Cardiac muscle cell (in vitro differentiated cells and primary cell): Measurements from ENCODE around the gene ISG20. TPM values are rescaled to one million over a fixed set of nuclear protein-coding genes. Genes with fewer than 3 reads are reported as not detected.

Experiments used
- DNase-seq, 2 donors: peaks; one replicate each; pipeline versions ENCODE4 v3.0.0 to v3.0.0-alpha.2; 2010 to 2017; ENCODE audit warnings: low read depth in 1 of 2, low spot score in 1 of 2
- H3K27ac ChIP-seq: fragments of 200-600 bp; sonication (generic); 2 replicates; pipeline ENCODE4 v1.5.1; 2016
- H3K27me3 ChIP-seq: fragments of 200-600 bp; sonication (generic); 2 replicates; pipeline ENCODE4 v1.6.0; 2016; ENCODE audit warnings: control low read depth
- H3K36me3 ChIP-seq: fragments of 200-600 bp; sonication (generic); 2 replicates; pipeline ENCODE4 v1.5.1; 2016; ENCODE audit warnings: control low read depth
- H3K4me1 ChIP-seq: fragments of 200-600 bp; sonication (generic); 2 replicates; pipeline ENCODE4 v1.8.1; 2017; ENCODE audit warnings: low read depth, mild to moderate bottlenecking, mixed run types
- H3K4me3 ChIP-seq: fragments of 200-600 bp; sonication (generic); 2 replicates; pipeline ENCODE4 v1.5.1; 2016; ENCODE audit warnings: mild to moderate bottlenecking
- H3K9me3 ChIP-seq: fragments of 200-600 bp; sonication (generic); 2 replicates; pipeline ENCODE4 v1.5.1; 2017; ENCODE audit warnings: low read depth, mild to moderate bottlenecking, control low read depth
- CTCF ChIP-seq: IDR thresholded peaks from 2 replicates; pipeline ENCODE4 v1.5.1; 2012; ENCODE audit warnings: low read depth, mild to moderate bottlenecking, low read length
- polyA plus RNA-seq: library from polyadenylated mRNA; unstranded; fragments of >200 nt; fragmentation: Nextera tagmentation; extraction: Ambion mirVana; gene quantifications from 2 replicates; pipeline ENCODE4 v1.2.1, GENCODE V29; 2016
- total RNA-seq: library from RNA; depleted of rRNA; stranded (reverse); fragments of >200 nt; gene quantifications from 2 replicates; pipeline ENCODE4 v1.2.3, GENCODE V29; 2016

The ISG20 gene
- total and polyA plus RNA-seq, 2 experiments from 2014 or later = 0.69 TPM; not detected in 1

- no peak for TF ChIP-seq CTCF
Measured at GRCh38 chr15:88644741-88645140, 5.9 kb downstream of the ISG20 start.

GRCh38 chr15:88645171-88646087 is 6.6 kb downstream of the ISG20 start:
- H3K9me3 ChIP-seq = no peaks in the 10 kb centered on the region
- no peak for DNase-seq
- no peaks in the 10 kb centered on the region for H3K36me3 ChIP-seq
- no peaks in the 10 kb centered on the region for H3K4me1 ChIP-seq
- no peaks in the 10 kb centered on the region for H3K27me3 ChIP-seq
- no peak overlapping the region for H3K27ac ChIP-seq
- TF ChIP-seq CTCF = no peak
- no peak overlapping the region for H3K4me3 ChIP-seq

More at GRCh38 chr15:88644741-88645140, 5.9 kb downstream of the ISG20 start:
- Histone ChIP-seq H3K27ac (no peak overlapping the region), H3K27me3 (no peaks in the 10 kb centered on the region), H3K9me3 (no peaks in the 10 kb centered on the region), H3K4me3 (no peak overlapping the region), H3K4me1 (no peaks in the 10 kb centered on the region), H3K36me3 (no peaks in the 10 kb centered on the region)
- no peak for DNase-seq

- Histone ChIP-seq H3K27me3 (no peaks in the 10 kb centered on the region), H3K27ac (no peak overlapping the region), H3K9me3 (no peaks in the 10 kb centered on the region), H3K36me3 (no peaks in the 10 kb centered on the region), H3K4me1 (no peaks in the 10 kb centered on the region), H3K4me3 (no peak overlapping the region)
- no peak for DNase-seq
- no peak for TF ChIP-seq CTCF
Measured at GRCh38 chr15:88646088-88646405, 7.2 kb downstream of the ISG20 start.

GRCh38 chr15:88646951-88647350 is 8.1 kb downstream of the ISG20 start:
- no peaks in the 10 kb centered on the region for H3K27me3 ChIP-seq
- no peak overlapping the region for H3K27ac ChIP-seq
- H3K4me1 ChIP-seq = no peaks in the 10 kb centered on the region
- no peaks in the 10 kb centered on the region for H3K9me3 ChIP-seq
- TF ChIP-seq CTCF = no peak
- H3K4me3 ChIP-seq = no peak overlapping the region
- no peak for DNase-seq
- no peaks in the 10 kb centered on the region for H3K36me3 ChIP-seq

GRCh38 chr15:88647351-88648105 is 8.7 kb downstream of the ISG20 start:
- no peak overlapping the region for H3K27ac ChIP-seq
- TF ChIP-seq CTCF = no peak
- no peaks in the 10 kb centered on the region for H3K4me1 ChIP-seq
- H3K9me3 ChIP-seq = no peaks in the 10 kb centered on the region
- no peak for DNase-seq
- H3K4me3 ChIP-seq = no peak overlapping the region
- no peaks in the 10 kb centered on the region for H3K36me3 ChIP-seq
- H3K27me3 ChIP-seq = no peaks in the 10 kb centered on the region
